HEK293 (cell line): ENCODE measurements around the gene TLE1.

Experiments
- BCL11A ChIP-seq: fragments of 450-650 bp; formaldehyde crosslinking; IDR thresholded peaks from 2 replicates; pipeline ENCODE4 v1.5.1; 2016; ENCODE audit warnings: low read depth, missing biosample characterization, missing genetic modification characterization
- KLF10 ChIP-seq: fragments of 450-650 bp; IDR thresholded peaks from 2 replicates; pipeline ENCODE4 v1.5.1; 2018; ENCODE audit warnings: missing biosample characterization, mild to moderate bottlenecking, missing genetic modification characterization
- KLF17 ChIP-seq: fragments of 450-650 bp; formaldehyde crosslinking; IDR thresholded peaks from 2 replicates; pipeline ENCODE4 v1.5.1; 2016; ENCODE audit warnings: missing biosample characterization, missing genetic modification characterization
- OSR2 ChIP-seq: fragments of 450-650 bp; formaldehyde crosslinking; IDR thresholded peaks from 2 replicates; pipeline ENCODE4 v1.5.1; 2016; ENCODE audit warnings: missing biosample characterization, missing genetic modification characterization
- OVOL3 ChIP-seq: fragments of 450-650 bp; formaldehyde crosslinking; IDR thresholded peaks from 2 replicates; pipeline ENCODE4 v1.5.1; 2016; ENCODE audit warnings: missing biosample characterization, missing genetic modification characterization
- SP2 ChIP-seq: fragments of 450-650 bp; formaldehyde crosslinking; IDR thresholded peaks from 2 replicates; pipeline ENCODE4 v1.5.1; 2016; ENCODE audit warnings: missing biosample characterization, missing genetic modification characterization
- SP3 ChIP-seq: fragments of 450-650 bp; formaldehyde crosslinking; IDR thresholded peaks from 2 replicates; pipeline ENCODE4 v1.5.1; 2016; ENCODE audit warnings: missing biosample characterization, missing genetic modification characterization
- YY1 ChIP-seq: fragments of 450-650 bp; formaldehyde crosslinking; IDR thresholded peaks from 2 replicates; pipeline ENCODE4 v1.5.1; 2018; ENCODE audit warnings: missing biosample characterization, missing genetic modification characterization
- ZBTB21 ChIP-seq: fragments of 450-650 bp; formaldehyde crosslinking; IDR thresholded peaks from 2 replicates; pipeline ENCODE4 v1.5.1; 2017; ENCODE audit warnings: missing biosample characterization, missing genetic modification characterization
- ZBTB26 ChIP-seq: fragments of 450-650 bp; formaldehyde crosslinking; optimal IDR thresholded peaks from 2 replicates; pipeline ENCODE3; 2016; ENCODE audit warnings: missing biosample characterization, mild to moderate bottlenecking, missing genetic modification characterization
- ZBTB44 ChIP-seq: fragments of 450-650 bp; IDR thresholded peaks from 2 replicates; pipeline ENCODE4 v1.5.1; 2018; ENCODE audit warnings: missing biosample characterization, mild to moderate bottlenecking, missing genetic modification characterization
- ZNF112 ChIP-seq: fragments of 450-650 bp; formaldehyde crosslinking; IDR thresholded peaks from 2 replicates; pipeline ENCODE4 v1.5.0; 2017; ENCODE audit warnings: missing biosample characterization, missing genetic modification characterization
- ZNF155 ChIP-seq: fragments of 450-650 bp; formaldehyde crosslinking; IDR thresholded peaks from 2 replicates; pipeline ENCODE4 v1.5.1; 2016; ENCODE audit warnings: missing biosample characterization, missing genetic modification characterization
- ZNF157 ChIP-seq: fragments of 450-650 bp; formaldehyde crosslinking; IDR thresholded peaks from 2 replicates; pipeline ENCODE4 v1.5.1; 2016; ENCODE audit warnings: missing biosample characterization, missing genetic modification characterization
- ZNF214 ChIP-seq: fragments of 450-650 bp; formaldehyde crosslinking; IDR thresholded peaks from 2 replicates; pipeline ENCODE4 v1.5.1; 2017; ENCODE audit warnings: missing biosample characterization, mild to moderate bottlenecking, missing genetic modification characterization, borderline replicate concordance
- ZNF24 ChIP-seq: fragments of 450-650 bp; formaldehyde crosslinking; IDR thresholded peaks from 2 replicates; pipeline ENCODE4 v1.5.1; 2016; ENCODE audit warnings: missing biosample characterization, missing genetic modification characterization
- ZNF302 ChIP-seq: fragments of 450-650 bp; formaldehyde crosslinking; IDR thresholded peaks from 2 replicates; pipeline ENCODE4 v1.5.1; 2016; ENCODE audit warnings: missing biosample characterization, missing genetic modification characterization, low read depth
- ZNF426 ChIP-seq: fragments of 450-650 bp; formaldehyde crosslinking; IDR thresholded peaks from 2 replicates; pipeline ENCODE4 v1.5.1; 2017; ENCODE audit warnings: missing biosample characterization, missing genetic modification characterization, mild to moderate bottlenecking, inconsistent platforms, moderate library complexity
- ZNF473 ChIP-seq: fragments of 450-650 bp; formaldehyde crosslinking; IDR thresholded peaks from 2 replicates; pipeline ENCODE4 v1.5.1; 2017; ENCODE audit warnings: missing biosample characterization, missing genetic modification characterization
- ZNF544 ChIP-seq: fragments of 450-650 bp; formaldehyde crosslinking; IDR thresholded peaks from 2 replicates; pipeline ENCODE4 v1.5.0; 2017; ENCODE audit warnings: missing biosample characterization, missing genetic modification characterization
- ZNF558 ChIP-seq: fragments of 450-650 bp; formaldehyde crosslinking; IDR thresholded peaks from 2 replicates; pipeline ENCODE4 v1.5.1; 2016; ENCODE audit warnings: missing biosample characterization, missing genetic modification characterization
- ZNF623 ChIP-seq: fragments of 450-650 bp; formaldehyde crosslinking; IDR thresholded peaks from 2 replicates; pipeline ENCODE4 v1.5.1; 2016; ENCODE audit warnings: missing biosample characterization, missing genetic modification characterization
- ZNF830 ChIP-seq: fragments of 450-650 bp; IDR thresholded peaks from 2 replicates; pipeline ENCODE4 v1.5.0; 2018; ENCODE audit warnings: missing biosample characterization, missing genetic modification characterization, low read depth, mild to moderate bottlenecking, moderate library complexity
- ZSCAN18 ChIP-seq: fragments of 450-650 bp; formaldehyde crosslinking; IDR thresholded peaks from 2 replicates; pipeline ENCODE4 v1.5.1; 2016; ENCODE audit warnings: missing biosample characterization, missing genetic modification characterization
- ZSCAN30 ChIP-seq: fragments of 450-650 bp; IDR thresholded peaks from 2 replicates; pipeline ENCODE4 v1.5.1; 2018; ENCODE audit warnings: missing biosample characterization, mild to moderate bottlenecking, missing genetic modification characterization, moderate library complexity
- ZXDB ChIP-seq: fragments of 450-650 bp; formaldehyde crosslinking; IDR thresholded peaks from 2 replicates; pipeline ENCODE4 v1.5.1; 2016; ENCODE audit warnings: missing biosample characterization, missing genetic modification characterization
- TF ChIP-seq, protein P1 (sequence below): fragments of 450-650 bp; formaldehyde crosslinking; IDR thresholded peaks from 2 replicates; pipeline ENCODE4 v1.5.1; 2016; ENCODE audit warnings: missing biosample characterization, missing genetic modification characterization
- TF ChIP-seq, protein P2 (sequence below): fragments of 450-650 bp; formaldehyde crosslinking; IDR thresholded peaks from 2 replicates; pipeline ENCODE4 v1.5.1; 2017; ENCODE audit warnings: missing biosample characterization, mild to moderate bottlenecking, missing genetic modification characterization, moderate library complexity
- TF ChIP-seq, protein P3 (sequence below): fragments of 450-650 bp; formaldehyde crosslinking; IDR thresholded peaks from 2 replicates; pipeline ENCODE4 v1.5.1; 2016; ENCODE audit warnings: missing biosample characterization, missing genetic modification characterization

Gene TLE1

DNA sequence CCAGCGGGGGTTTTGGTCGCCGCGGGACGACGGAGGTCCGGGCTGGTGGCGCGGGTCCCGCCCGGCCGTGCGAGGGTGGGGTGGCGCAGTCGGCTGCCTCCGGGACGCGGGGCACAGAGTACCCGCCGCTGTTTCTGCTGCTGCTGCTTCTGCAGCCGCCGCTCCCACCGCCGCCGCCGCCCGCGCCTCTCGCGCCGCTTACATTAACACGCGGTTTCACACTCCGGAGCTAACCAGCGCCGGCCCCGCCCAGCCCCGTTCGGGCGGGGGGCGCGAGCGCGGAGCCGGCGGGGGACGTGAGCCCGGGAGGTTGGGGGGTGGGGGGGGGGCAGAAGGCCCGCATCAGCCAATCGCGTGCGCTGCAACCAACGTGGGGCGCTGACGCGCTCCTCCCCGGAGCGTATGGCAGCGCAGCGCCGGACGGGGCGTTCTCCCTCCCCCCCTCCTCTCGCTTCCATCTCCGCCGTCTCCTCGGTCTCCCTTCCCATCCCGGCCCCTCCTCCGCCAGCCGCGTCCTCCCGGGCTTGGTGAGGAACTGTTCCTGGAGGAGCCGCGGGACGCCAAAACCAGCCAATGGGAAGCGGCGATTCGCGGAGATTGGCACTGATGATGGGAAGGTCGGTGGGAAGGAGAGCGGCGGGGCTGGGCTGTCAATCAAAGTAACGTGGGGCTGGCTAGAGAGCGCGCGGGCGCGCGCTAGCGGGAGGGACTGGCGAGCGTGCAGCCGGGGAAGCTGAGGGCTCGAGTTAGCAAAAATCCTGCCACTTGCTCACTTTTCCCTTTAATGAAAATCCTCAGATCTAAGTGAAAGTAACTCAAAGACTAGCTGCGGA, at the start of gene TLE1 (continued):
- TF ChIP-seq ZBTB44 (0 out of 2 replicates have a peak, but pooled peaks have one; percentile 15), ZNF157 (tag by site-specific recombination) (no peak), ZNF623 (tag by site-specific recombination) (no peak), ZSCAN18 (tag by site-specific recombination) (no peak), ZNF302 (tag by site-specific recombination) (no peak), ZNF473 (tag by site-specific recombination) (no peak), ZNF426 (no peak), ZNF24 (tag by site-specific recombination) (no peak), KLF17 (no peak), OVOL3 (no peak), OSR2 (tag by site-specific recombination) (peak; percentile 63; the same call in 1 of the 2 replicates), ZNF214 (tag by site-specific recombination) (no peak), SP3 (tag by site-specific recombination) (peak; percentile 66), ZNF155 (tag by site-specific recombination) (no peak), ZXDB (tag by site-specific recombination) (0 out of 2 replicates have a peak, but pooled peaks have one; percentile 9), ZNF112 (tag by site-specific recombination) (no peak), ZNF830 (no peak), ZSCAN30 (tag by site-specific recombination) (0 out of 2 replicates have a peak, but pooled peaks have one; percentile 52), ZNF544 (no peak), ZBTB26 (tag by site-specific recombination) (peak; percentile 80), ZNF558 (tag by site-specific recombination) (no peak), YY1 (tag by site-specific recombination) (no peak), SP2 (tag by site-specific recombination) (peak; percentile 93), KLF10 (tag by site-specific recombination) (no peak; the same call in 1 of the 2 replicates), ZBTB21 (tag by site-specific recombination) (no peak), BCL11A (tag by site-specific recombination) (no peak)
- TF ChIP-seq, protein P1, sequence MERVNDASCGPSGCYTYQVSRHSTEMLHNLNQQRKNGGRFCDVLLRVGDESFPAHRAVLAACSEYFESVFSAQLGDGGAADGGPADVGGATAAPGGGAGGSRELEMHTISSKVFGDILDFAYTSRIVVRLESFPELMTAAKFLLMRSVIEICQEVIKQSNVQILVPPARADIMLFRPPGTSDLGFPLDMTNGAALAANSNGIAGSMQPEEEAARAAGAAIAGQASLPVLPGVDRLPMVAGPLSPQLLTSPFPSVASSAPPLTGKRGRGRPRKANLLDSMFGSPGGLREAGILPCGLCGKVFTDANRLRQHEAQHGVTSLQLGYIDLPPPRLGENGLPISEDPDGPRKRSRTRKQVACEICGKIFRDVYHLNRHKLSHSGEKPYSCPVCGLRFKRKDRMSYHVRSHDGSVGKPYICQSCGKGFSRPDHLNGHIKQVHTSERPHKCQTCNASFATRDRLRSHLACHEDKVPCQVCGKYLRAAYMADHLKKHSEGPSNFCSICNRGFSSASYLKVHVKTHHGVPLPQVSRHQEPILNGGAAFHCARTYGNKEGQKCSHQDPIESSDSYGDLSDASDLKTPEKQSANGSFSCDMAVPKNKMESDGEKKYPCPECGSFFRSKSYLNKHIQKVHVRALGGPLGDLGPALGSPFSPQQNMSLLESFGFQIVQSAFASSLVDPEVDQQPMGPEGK (tag by site-specific recombination): peak; percentile 61
- TF ChIP-seq, protein P2, sequence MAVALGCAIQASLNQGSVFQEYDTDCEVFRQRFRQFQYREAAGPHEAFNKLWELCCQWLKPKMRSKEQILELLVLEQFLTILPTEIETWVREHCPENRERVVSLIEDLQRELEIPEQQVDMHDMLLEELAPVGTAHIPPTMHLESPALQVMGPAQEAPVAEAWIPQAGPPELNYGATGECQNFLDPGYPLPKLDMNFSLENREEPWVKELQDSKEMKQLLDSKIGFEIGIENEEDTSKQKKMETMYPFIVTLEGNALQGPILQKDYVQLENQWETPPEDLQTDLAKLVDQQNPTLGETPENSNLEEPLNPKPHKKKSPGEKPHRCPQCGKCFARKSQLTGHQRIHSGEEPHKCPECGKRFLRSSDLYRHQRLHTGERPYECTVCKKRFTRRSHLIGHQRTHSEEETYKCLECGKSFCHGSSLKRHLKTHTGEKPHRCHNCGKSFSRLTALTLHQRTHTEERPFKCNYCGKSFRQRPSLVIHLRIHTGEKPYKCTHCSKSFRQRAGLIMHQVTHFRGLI (tag by site-specific recombination): no peak
- TF ChIP-seq, protein P3, sequence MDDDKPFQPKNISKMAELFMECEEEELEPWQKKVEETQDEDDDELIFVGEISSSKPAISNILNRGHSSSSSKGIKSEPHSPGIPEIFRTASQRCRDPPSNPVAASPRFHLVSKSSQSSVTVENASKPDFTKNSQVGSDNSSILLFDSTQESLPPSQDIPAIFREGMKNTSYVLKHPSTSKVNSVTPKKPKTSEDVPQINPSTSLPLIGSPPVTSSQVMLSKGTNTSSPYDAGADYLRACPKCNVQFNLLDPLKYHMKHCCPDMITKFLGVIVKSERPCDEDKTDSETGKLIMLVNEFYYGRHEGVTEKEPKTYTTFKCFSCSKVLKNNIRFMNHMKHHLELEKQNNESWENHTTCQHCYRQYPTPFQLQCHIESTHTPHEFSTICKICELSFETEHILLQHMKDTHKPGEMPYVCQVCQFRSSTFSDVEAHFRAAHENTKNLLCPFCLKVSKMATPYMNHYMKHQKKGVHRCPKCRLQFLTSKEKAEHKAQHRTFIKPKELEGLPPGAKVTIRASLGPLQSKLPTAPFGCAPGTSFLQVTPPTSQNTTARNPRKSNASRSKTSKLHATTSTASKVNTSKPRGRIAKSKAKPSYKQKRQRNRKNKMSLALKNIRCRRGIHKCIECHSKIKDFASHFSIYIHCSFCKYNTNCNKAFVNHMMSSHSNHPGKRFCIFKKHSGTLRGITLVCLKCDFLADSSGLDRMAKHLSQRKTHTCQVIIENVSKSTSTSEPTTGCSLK (tag by site-specific recombination): no peak
